HepG2 (cell line): ENCODE results near the gene WDR93. TPM values are rescaled to one million over a fixed set of nuclear protein-coding genes. Genes with fewer than 3 reads are reported as not detected.

Experiments used
- DPF2 ChIP-seq: sonication (generic); formaldehyde crosslinking; IDR thresholded peaks from 2 replicates; pipeline ENCODE4 v1.4.0; 2020; ENCODE audit warnings: mild to moderate bottlenecking, low read depth, missing genetic modification reagents, borderline replicate concordance
- DRAP1 ChIP-seq: IDR thresholded peaks from 2 replicates; pipeline ENCODE4 v1.6.1; 2016; ENCODE audit warnings: missing genetic modification reagents, missing compliant biosample characterization
- EZH2 ChIP-seq: conservative IDR thresholded peaks from 2 replicates; pipeline ENCODE4 v1.6.1; 2012; ENCODE audit warnings: mild to moderate bottlenecking, low read depth, low read length, moderate library complexity
- FOXA1 ChIP-seq, 2 experiments: fragments of 450-650 bp in 1 of 2; sonication (generic) in 1 of 2; formaldehyde crosslinking in 1 of 2; IDR thresholded peaks; 2 replicates each; pipeline versions ENCODE4 v1.4.0 to v1.6.1; 2016 to 2020; ENCODE audit warnings: missing genetic modification reagents in 1 of 2
- IKZF5 ChIP-seq: IDR thresholded peaks from 2 replicates; pipeline ENCODE4 v1.6.1; 2018; ENCODE audit warnings: missing genetic modification reagents, mild to moderate bottlenecking, missing compliant biosample characterization
- MEF2D ChIP-seq: sonication (generic); formaldehyde crosslinking; IDR thresholded peaks from 2 replicates; pipeline ENCODE4 v1.5.1; 2020; ENCODE audit warnings: mild to moderate bottlenecking, missing genetic modification reagents
- MXD4 ChIP-seq: IDR thresholded peaks from 2 replicates; pipeline ENCODE4 v1.6.1; 2016; ENCODE audit warnings: mild to moderate bottlenecking, missing biosample characterization, missing genetic modification reagents
- MYC ChIP-seq: sonication (generic); formaldehyde crosslinking; IDR thresholded peaks from 2 replicates; pipeline ENCODE4 v1.9.0; 2021; ENCODE audit warnings: missing genetic modification reagents, borderline replicate concordance
- NFRKB ChIP-seq: fragments of 450-650 bp; IDR thresholded peaks from 2 replicates; pipeline ENCODE4 v1.6.1; 2017
- POLR2AphosphoS2 ChIP-seq: IDR thresholded peaks from 2 replicates; pipeline ENCODE4 v1.6.1; 2011; ENCODE audit warnings: low read depth, low read length, improper control_type of control experiment
- RARA ChIP-seq: IDR thresholded peaks from 2 replicates; pipeline ENCODE4 v1.6.1; 2016; ENCODE audit warnings: missing genetic modification reagents, missing compliant biosample characterization
- ZMYM3 ChIP-seq: sonication (generic); formaldehyde crosslinking; IDR thresholded peaks from 2 replicates; pipeline ENCODE4 v1.5.1; 2020; ENCODE audit warnings: mild to moderate bottlenecking, missing genetic modification reagents
- ZNF383 ChIP-seq: sonication (generic); formaldehyde crosslinking; IDR thresholded peaks from 2 replicates; pipeline ENCODE4 v1.4.0; 2020; ENCODE audit warnings: missing genetic modification reagents, mild to moderate bottlenecking, borderline replicate concordance
- ZNF660 ChIP-seq: sonication (generic); formaldehyde crosslinking; IDR thresholded peaks from 2 replicates; pipeline ENCODE4 v1.5.1; 2020; ENCODE audit warnings: mild to moderate bottlenecking, low read depth, missing genetic modification reagents, borderline replicate concordance
- ZSCAN31 ChIP-seq: sonication (generic); formaldehyde crosslinking; IDR thresholded peaks from 2 replicates; pipeline ENCODE4 v1.5.0; 2020; ENCODE audit warnings: low read depth, mild to moderate bottlenecking, missing genetic modification reagents
- polyA plus RNA-seq, 8 experiments: library from polyadenylated mRNA; depleted of rRNA in 3 of 8; stranded (reverse) in 7 of 8; unstranded in 1 of 8; fragments of >200 nt; fragmentation: Illumina TruSeq in 4 of 8; extraction: Trizol in 4 of 8; gene quantifications; 2 replicates each; pipeline versions ENCODE4 v1.2.1 to v1.2.3, GENCODE V29; 2011 to 2016; ENCODE audit warnings: low read depth in 4 of 8, missing spikeins in 1 of 8, mixed read lengths in 1 of 8; ENCODE audit not compliant: insufficient read depth in 1 of 8
- total RNA-seq, 5 experiments: library from RNA; depleted of rRNA; stranded (reverse); fragments of >200 nt; fragmentation: Illumina TruSeq; extraction: Trizol; gene quantifications; 2 replicates each; pipeline ENCODE4 v1.2.3, GENCODE V29; 2016; ENCODE audit warnings: low read depth in 1 of 5
- TF ChIP-seq, protein P1 (sequence below): sonication (generic); formaldehyde crosslinking; conservative IDR thresholded peaks from 2 replicates; pipeline ENCODE4 v1.4.0; 2020; ENCODE audit warnings: mild to moderate bottlenecking, missing genetic modification reagents, moderate library complexity
- TF ChIP-seq, protein P2 (sequence below): sonication (generic); formaldehyde crosslinking; IDR thresholded peaks from 2 replicates; pipeline ENCODE4 v1.8.1; 2023; ENCODE audit warnings: mild to moderate bottlenecking, inconsistent platforms, moderate library complexity, missing genetic modification reagents, borderline replicate concordance
- TF ChIP-seq, protein P3 (sequence below): sonication (generic); formaldehyde crosslinking; IDR thresholded peaks from 2 replicates; pipeline ENCODE4 v1.4.0; 2020; ENCODE audit warnings: missing genetic modification reagents, borderline replicate concordance
- TF ChIP-seq, protein P4 (sequence below): sonication (generic); formaldehyde crosslinking; IDR thresholded peaks from 2 replicates; pipeline ENCODE4 v1.5.0; 2020; ENCODE audit warnings: mild to moderate bottlenecking, missing genetic modification reagents, borderline replicate concordance

WDR93 gene
- total and polyA plus RNA-seq, 2 of the 13 experiments (the other 11 are each of a cell fraction or from before 2014, with no cell fraction given), result 0.07 TPM; not detected in 1

DNA sequence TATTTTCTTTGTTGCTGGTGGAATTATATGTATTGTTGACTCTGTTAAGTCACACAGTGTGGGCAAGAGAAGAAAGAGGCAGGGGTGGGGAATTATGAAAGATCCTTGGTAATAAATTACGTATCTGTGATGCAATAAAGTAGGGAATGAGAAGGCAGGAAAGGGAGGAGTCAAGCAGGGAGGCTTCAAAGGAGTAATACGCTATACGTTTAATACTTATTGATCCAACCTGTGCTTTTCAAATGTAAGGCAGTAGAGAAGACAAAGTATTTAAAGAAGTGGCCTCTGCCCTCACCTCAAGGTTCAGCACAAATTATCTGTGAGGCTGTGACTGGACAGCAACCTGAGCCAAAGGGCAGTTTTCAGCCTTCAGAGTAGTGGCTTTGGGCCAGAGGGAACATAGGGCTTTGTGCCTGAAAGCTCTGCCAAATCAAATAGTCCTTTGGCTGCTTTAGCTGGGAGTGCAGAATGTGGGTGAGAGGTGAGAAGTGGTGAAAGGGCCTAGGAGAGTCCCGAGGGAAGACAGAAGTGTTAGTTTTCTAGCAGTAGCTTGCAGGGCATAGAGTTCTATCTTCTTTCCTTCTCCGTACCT lies 10.2 kb upstream of the WDR93 start (continued):
- TF ChIP-seq IKZF5 (CRISPR knock-in tag), result 0 out of 2 replicates have a peak, but pooled peaks have one; percentile 44
- TF ChIP-seq MXD4, result peak; percentile 60
- no peak for TF ChIP-seq RARA (CRISPR knock-in tag)
- TF ChIP-seq EZH2, result no peak
- peak; percentile 45; the same call in 1 of the 2 replicates for TF ChIP-seq DRAP1
- TF ChIP-seq MYC (CRISPR knock-in tag), result no peak
- TF ChIP-seq ZNF660 (CRISPR knock-in tag), result no peak
- no peak for TF ChIP-seq FOXA1 (IDR thresholded peaks at IDR 0.05)
- TF ChIP-seq FOXA1 (CRISPR knock-in tag; IDR thresholded peaks at IDR 0.05), result peak; percentile 7; the same call in 1 of the 2 replicates
- TF ChIP-seq, protein P1, sequence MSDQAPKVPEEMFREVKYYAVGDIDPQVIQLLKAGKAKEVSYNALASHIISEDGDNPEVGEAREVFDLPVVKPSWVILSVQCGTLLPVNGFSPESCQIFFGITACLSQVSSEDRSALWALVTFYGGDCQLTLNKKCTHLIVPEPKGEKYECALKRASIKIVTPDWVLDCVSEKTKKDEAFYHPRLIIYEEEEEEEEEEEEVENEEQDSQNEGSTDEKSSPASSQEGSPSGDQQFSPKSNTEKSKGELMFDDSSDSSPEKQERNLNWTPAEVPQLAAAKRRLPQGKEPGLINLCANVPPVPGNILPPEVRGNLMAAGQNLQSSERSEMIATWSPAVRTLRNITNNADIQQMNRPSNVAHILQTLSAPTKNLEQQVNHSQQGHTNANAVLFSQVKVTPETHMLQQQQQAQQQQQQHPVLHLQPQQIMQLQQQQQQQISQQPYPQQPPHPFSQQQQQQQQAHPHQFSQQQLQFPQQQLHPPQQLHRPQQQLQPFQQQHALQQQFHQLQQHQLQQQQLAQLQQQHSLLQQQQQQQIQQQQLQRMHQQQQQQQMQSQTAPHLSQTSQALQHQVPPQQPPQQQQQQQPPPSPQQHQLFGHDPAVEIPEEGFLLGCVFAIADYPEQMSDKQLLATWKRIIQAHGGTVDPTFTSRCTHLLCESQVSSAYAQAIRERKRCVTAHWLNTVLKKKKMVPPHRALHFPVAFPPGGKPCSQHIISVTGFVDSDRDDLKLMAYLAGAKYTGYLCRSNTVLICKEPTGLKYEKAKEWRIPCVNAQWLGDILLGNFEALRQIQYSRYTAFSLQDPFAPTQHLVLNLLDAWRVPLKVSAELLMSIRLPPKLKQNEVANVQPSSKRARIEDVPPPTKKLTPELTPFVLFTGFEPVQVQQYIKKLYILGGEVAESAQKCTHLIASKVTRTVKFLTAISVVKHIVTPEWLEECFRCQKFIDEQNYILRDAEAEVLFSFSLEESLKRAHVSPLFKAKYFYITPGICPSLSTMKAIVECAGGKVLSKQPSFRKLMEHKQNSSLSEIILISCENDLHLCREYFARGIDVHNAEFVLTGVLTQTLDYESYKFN (CRISPR knock-in tag), result peak; percentile 92
- TF ChIP-seq, protein P2, sequence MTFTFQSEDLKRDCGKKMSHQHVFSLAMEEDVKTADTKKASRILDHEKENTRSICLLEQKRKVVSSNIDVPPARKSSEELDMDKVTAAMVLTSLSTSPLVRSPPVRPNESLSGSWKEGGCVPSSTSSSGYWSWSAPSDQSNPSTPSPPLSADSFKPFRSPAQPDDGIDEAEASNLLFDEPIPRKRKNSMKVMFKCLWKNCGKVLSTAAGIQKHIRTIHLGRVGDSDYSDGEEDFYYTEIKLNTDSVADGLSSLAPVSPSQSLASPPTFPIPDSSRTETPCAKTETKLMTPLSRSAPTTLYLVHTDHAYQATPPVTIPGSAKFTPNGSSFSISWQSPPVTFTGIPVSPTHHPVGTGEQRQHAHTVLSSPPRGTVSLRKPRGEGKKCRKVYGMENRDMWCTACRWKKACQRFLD, result no peak
- TF ChIP-seq ZMYM3 (CRISPR knock-in tag), result peak; percentile 58; the same call in 1 of the 2 replicates
- TF ChIP-seq POLR2AphosphoS2, result no peak
- TF ChIP-seq ZSCAN31 (CRISPR knock-in tag), result no peak
- TF ChIP-seq, protein P3, sequence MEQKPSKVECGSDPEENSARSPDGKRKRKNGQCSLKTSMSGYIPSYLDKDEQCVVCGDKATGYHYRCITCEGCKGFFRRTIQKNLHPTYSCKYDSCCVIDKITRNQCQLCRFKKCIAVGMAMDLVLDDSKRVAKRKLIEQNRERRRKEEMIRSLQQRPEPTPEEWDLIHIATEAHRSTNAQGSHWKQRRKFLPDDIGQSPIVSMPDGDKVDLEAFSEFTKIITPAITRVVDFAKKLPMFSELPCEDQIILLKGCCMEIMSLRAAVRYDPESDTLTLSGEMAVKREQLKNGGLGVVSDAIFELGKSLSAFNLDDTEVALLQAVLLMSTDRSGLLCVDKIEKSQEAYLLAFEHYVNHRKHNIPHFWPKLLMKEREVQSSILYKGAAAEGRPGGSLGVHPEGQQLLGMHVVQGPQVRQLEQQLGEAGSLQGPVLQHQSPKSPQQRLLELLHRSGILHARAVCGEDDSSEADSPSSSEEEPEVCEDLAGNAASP, result 0 out of 2 replicates have a peak, but pooled peaks have one; percentile 34
- no peak for TF ChIP-seq ZNF383 (CRISPR knock-in tag)
- peak; percentile 61 for TF ChIP-seq MEF2D (CRISPR knock-in tag)
- TF ChIP-seq DPF2 (CRISPR knock-in tag), result 0 out of 2 replicates have a peak, but pooled peaks have one; percentile 40
- TF ChIP-seq NFRKB, result no peak
- TF ChIP-seq, protein P4, sequence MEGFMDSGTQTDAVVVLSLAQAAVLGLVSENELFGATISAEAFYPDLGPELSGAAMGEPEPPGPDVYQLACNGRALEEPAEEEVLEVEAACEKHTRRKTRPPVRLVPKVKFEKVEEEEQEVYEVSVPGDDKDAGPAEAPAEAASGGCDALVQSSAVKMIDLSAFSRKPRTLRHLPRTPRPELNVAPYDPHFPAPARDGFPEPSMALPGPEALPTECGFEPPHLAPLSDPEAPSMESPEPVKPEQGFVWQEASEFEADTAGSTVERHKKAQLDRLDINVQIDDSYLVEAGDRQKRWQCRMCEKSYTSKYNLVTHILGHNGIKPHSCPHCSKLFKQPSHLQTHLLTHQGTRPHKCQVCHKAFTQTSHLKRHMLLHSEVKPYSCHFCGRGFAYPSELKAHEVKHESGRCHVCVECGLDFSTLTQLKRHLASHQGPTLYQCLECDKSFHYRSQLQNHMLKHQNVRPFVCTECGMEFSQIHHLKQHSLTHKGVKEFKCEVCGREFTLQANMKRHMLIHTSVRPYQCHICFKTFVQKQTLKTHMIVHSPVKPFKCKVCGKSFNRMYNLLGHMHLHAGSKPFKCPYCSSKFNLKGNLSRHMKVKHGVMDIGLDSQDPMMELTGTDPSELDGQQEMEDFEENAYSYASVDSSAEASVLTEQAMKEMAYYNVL (CRISPR knock-in tag), result no peak; the same call in 1 of the 2 replicates
